Esophagus muscularis mucosa (tissue), 3 donors: ENCODE data around the gene GDPGP1.

Experiments
- CTCF ChIP-seq, 3 experiments: fragments of 200-600 bp in 2 of 3; fragments of 450-650 bp in 1 of 3; sonication (generic) in 2 of 3; IDR thresholded peaks; one replicate each; pipeline ENCODE4 v1.5.1; 2017 to 2019; ENCODE audit warnings: antibody characterized with exemption in 3 of 3, mild to moderate bottlenecking in 2 of 3, moderate library complexity in 1 of 3
- POLR2A ChIP-seq: fragments of 450-650 bp; IDR thresholded peaks from one replicate; pipeline ENCODE4 v1.6.1; 2017; ENCODE audit warnings: antibody characterized with exemption, moderate library complexity, mild to moderate bottlenecking, low read depth
- POLR2AphosphoS5 ChIP-seq, 2 donors: sonication (generic); formaldehyde crosslinking; IDR thresholded peaks; one replicate each; pipeline ENCODE4 v1.6.1; 2017; ENCODE audit warnings: antibody characterized with exemption in 2 of 2

- TF ChIP-seq CTCF (IDR thresholded peaks at IDR 0.05) (no peak), POLR2A (no peak), POLR2AphosphoS5 (IDR thresholded peaks at IDR 0.05) (no peak)
Measured at GRCh38 chr15:90222547-90222946, 11.5 kb upstream of the GDPGP1 start.
